Daoy (cell line): ENCODE data around the gene TAX1BP1. TPM values are rescaled to one million over a fixed set of nuclear protein-coding genes. Genes with fewer than 3 reads are reported as not detected.
A peak's percentile ranks its signal among the peaks of the same experiment; 100 is the strongest.

Experiments used
- DNase-seq: peaks from one replicate; pipeline ENCODE4 v3.0.0-alpha.2; 2015; ENCODE audit warnings: low read depth
- total RNA-seq: library from RNA; depleted of rRNA; stranded (reverse); fragments of >200 nt; shearing (Covaris generic); gene quantifications from 2 replicates; pipeline ENCODE4 v1.2.3, GENCODE V29; 2014

The TAX1BP1 gene
- total RNA-seq, 1 experiment from 2014 or later, result 178 TPM

DNA sequence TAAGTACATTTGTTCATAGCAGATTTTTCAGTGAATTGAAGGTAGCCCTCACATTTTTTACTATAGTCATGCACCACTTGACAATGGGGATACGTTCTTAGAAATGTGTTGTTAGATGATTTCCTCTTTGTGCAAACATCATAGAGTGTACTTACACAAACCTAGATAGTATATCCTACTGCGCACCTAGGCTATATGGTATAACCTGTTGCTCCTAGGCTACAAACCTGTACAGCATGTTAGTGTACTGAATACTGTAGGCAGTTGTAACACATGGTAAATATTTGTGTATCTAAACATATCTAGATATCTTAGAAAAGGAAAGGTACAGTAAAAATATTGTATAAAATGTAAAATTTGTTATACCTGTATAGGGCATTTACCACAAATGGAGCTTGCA lies 41.2 kb downstream of the TAX1BP1 start:
- no peak for DNase-seq

DNA sequence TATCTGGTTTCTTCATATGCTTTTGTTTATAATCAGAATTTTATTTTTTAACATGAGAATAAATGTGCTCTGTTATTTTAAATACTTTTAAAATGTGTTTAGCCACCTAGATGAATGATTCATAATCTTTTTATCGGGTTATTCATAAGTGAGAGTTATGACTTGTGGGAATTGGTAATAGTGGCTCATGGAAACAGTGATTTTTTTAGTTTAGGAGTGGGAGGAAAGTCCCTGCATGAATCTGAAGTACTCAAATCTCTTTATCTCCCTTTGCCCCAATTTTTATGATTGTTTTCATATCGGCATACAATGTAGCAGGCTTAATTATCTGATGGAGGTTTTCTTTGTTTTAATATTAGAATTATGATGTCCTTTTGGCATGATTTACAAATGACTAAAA lies 42.9 kb downstream of the TAX1BP1 start:
- DNase-seq, result no peak

DNA sequence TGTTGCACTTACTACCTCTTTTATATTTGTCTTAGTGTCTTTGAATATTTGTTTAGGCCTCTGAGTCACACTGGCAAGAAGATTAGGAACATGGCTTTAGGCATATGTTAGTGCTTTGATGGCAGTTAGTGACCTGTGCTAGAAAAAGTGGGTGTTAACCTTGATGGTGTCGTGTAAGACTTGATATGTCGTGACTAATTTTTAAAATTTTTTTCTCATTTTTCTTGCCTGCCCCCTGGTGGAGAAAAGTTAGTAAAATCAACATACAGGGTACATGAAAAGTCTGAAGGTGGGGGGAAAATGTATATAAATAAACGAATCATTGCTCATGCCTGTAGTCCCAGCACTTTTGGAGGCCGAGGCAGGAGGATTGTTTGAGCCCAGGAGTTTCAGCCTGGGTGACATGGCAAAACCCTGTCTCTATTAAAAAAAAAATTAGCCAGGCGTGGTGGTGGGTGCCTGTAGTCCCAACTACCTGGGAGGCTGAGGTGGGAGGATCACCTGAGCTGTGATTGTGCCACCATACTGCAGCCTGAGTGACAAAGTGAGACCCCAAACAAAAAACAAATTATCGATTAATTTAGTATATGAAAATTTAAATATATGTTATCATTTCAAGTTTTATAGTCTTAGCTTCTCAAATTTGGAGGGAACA lies 44.6 kb downstream of the TAX1BP1 start:
- peak; percentile 79 for DNase-seq

DNA sequence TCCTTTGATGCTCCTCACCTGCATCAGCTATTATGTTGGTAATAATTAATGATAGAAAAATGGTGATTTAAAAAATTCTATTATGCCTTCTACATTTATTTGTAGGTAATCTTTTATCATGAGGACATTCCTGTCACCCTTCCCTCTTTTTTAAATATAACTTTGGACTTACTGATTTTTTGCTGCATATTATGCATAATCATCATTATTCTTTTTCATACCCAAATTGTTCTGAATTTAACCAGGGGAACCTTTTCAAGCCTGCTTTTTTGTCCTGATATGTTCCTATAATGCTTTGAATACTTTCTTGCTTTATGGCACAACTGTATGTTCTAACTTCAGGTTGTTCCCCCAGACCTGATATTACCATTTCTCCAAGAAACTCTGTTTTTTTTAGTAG lies 48.5 kb downstream of the TAX1BP1 start:
- no peak for DNase-seq

DNA sequence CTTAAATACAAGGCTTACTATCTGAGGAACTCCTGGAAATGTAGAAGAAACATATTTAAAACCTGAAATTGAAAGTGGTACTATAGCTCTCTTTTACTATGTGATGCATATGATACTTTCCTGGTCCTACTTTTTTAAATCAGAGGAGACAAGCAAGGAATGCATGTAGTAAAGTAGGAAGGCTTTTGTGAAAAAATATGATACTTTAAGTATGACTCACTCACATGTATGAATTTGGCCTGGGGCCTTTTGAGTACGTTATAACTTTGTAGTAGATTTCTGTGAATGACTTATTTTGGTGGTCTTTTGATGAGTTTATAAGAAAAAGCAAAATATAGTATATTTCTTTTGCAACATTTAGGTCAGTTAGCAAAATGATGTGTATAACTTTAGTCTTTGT lies 53.8 kb downstream of the TAX1BP1 start:
- DNase-seq, result no peak

DNA sequence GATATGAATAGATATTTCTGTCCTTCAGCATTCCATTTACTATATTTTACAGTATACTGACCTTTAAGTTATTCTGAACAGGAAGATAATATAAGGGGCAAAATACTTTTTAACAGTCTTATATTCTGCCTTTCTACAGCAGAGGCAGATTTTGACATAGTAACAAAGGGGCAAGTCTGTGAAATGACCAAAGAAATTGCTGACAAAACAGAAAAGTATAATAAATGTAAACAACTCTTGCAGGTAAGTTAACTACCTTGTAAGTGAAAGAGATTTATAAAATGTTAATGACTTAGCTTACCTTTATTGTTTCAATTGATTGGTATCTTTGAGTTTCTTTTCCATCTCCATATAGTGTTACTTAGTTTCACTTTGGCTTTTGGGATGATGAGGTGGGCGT lies 56.0 kb downstream of the TAX1BP1 start:
- DNase-seq, result no peak

DNA sequence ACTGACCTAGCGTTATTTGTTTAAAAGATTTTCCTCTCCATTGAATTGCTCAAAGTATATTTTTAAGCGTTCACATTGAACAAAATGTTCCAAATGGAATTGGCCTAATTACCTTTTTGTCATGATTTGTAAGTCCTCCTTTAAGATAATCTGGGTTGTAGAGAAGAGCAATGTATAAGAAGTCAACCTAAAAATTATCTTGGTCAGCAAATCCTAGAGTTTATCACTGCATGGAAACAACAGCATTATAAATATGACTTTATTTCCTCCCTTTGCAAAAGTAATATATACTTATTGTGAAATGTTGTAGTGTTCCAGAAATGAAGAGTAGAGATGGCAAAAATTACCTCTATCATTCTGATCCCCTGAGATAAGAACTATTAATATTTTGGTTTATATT lies 59.2 kb downstream of the TAX1BP1 start:
- DNase-seq, result no peak

DNA sequence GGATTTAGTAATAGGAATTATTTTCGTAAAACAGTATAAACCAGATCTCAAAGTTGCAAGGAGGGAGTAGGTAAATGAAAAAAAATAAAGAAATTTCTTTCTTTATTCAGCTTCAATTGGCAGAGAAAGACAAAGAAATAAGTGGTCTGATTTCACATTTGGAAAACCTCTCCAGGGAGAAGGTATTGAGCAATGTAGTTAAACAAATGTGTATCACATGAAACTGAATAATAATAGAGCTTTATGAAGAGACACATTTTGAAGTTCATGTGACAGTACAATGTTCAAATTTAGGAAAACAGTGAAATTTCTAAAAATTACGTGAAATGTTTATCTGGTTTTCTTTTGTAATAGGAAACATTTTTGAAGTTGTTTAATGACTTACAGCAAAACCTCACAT lies 63.0 kb downstream of the TAX1BP1 start:
- DNase-seq, result no peak

DNA sequence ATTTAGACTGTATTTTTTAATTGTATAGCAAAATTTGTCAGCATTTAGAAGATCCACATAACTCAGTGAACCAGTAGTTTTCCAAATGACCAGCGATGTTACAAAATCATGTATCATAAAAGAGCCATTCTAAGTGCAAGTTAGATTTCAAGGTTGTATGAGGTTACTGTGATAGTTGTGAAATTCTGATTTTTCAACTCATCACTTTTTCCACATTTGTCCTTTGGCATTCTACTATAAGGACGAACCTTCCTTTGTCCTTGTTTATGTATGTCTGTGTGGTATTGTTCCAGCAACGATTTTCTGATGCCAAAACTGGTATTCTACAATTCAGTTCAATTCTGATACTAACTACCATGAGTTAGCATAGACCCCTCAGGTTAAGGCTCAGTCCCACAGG lies 64.2 kb downstream of the TAX1BP1 start:
- DNase-seq, result no peak

DNA sequence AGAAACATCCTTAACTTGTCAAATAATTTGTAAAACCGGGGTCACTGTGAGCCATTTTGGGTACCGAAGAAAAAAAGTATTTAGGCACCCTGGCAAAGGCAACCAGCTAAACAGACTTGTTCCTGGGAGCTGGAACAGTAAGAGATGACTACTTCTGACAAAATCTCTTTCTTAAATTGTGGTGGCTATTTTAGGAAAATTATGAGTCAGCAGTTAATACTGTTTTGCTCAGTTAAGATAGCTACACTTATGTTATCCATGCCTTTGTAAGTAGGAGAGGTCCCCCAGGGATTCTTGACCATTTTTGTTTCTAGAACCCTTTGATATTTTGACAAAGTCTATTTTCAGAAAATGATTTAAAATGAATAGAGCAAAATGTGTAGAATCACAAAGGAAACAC lies 68.7 kb downstream of the TAX1BP1 start:
- no peak for DNase-seq

DNA sequence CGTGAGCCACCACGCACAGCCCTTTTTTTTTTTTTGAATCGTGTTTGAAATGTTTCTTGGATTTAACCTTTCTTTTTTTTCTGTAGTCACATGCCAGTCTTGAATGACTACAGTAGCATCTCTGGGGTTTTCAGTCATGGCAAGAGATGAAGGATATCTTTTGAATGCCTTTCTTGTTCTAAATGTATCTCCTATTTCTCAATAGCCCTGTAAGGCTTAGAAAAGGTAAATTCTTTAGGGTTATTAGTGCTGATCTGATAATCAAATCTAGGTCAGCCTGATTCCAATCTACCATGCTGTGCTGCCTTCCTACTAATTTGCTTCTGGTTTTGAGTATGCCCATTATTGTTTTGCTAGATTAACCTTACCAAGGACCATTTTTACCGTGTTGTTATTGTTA lies 70.2 kb downstream of the TAX1BP1 start:
- no peak for DNase-seq

DNA sequence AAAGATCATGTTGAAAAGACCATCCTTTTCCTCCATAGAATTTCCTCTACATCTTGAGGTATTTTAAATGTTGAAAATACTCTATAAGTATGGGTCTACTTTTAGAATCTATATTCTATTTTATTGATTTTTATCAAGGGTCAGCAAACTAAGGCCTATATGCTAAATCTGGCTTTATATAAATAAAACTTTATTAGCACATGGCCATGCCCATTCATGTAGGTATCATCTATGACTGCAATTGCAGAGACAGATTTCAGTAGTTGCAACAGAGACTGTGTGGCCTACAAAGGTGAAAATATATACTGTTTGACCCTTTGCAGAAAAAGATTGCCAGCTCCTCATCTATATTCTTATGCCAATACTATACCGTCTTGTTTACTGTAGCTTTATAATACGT lies 72.7 kb downstream of the TAX1BP1 start:
- no peak for DNase-seq

DNA sequence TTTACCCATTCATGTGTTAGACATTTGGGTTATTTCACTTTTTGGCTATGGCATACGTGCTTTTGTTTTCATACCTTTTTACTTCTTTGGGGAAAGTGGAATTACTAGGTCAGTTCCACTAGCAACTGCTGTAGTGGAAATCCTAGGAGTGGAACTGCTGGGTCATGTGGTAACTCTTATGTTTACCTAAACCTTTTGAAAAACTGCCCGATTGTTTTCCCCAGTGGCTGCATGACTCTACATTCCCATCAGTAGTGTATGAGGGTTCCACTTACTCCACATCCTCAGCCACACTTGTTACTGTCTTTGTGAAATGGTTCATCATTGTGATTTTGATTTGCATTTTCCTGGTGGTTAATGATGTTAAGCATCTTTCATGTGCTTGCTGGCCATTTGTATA lies 82.3 kb downstream of the TAX1BP1 start:
- DNase-seq, result no peak

DNA sequence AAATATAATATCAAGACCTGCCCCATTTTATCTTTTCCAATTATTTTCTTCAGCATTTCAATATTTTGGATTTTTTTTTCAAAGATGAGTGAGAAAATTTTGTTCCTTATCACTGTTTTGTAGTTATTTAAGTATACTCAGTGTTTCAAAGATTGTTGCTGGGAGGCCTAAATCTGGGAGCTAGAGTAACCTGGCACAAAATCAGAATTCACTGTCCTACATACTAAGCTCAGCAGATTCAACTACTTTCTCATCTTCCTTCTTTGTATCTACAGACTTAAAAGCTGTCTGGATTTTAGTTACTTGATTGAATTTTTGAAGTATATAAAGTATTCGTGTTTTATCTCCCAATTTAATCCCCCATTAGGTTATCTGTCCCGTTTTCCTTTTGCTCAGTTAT lies 85.9 kb downstream of the TAX1BP1 start:
- no peak for DNase-seq

DNA sequence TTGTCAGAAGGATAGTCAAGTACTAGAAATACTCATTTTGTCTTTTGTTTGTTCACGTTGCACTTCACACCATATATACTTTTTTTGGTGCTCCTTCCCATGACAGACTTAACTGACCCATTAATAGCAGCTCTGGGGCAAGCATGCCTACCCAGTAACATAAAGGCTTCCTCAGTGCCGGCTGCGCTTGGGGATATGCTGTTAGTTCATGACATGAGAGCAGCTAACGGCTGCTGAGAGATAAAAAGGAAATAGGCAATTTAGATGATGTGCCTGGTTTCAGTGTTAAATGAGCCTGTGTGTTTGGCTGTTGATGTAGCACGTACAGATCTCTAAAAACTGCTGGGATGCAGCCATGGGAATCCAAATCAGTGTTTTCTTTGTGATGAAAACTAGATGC lies 86.4 kb downstream of the TAX1BP1 start:
- DNase-seq, result no peak

DNA sequence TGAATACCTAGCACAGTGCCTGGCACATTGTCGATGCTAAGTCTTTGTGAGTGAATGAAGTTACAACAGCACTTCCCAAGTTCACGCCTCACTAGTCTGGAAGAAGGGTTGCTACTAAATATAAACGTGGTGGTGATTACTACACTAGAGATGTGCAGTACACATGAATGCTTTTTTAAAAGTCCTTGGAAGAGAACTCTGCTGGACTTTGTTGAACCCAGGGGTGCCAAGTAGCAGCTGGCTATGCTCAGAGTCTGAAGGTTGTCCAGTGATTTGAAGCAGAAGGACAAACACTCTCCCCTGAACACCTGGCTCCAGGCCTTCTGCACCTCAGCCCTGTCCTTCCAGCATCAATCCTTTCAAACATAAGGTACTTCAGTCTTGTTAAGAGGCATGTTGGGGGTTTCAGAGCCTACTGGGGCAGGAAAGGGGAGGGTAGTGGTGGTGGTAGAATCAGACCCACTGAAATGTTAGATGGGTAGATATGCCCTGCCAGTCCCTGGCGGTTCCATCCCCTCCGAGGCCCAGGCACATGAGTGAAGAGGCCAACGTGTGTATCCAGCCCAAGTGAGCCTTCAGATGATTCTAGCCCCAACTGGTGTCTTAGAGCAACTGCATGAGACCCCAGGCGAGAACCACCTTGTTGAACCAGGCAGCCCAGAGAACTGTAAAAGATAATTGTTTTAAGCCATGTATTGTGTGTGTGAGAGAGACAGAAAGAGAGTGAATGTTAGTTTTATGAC lies 94.4 kb downstream of the TAX1BP1 start:
- no peak for DNase-seq

DNA sequence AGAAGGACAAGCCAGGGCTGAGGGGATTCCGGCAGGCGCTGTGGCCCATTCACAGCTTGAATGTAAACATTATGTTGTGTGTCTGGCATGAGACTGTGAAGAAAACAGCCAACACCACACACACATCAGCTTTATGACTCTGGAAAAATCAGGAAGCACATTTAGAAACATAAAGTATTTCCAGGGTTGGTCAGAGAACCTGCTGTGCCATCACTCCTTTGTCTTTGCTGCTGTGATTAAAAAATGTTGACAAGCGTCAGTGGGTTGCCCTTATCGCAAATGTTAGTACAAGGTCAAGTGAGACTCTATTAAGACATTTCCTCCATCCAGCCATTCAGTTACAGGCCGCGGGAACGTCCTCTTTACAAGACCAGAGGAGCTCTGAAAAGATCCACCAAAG lies 95.4 kb downstream of the TAX1BP1 start:
- no peak for DNase-seq

DNA sequence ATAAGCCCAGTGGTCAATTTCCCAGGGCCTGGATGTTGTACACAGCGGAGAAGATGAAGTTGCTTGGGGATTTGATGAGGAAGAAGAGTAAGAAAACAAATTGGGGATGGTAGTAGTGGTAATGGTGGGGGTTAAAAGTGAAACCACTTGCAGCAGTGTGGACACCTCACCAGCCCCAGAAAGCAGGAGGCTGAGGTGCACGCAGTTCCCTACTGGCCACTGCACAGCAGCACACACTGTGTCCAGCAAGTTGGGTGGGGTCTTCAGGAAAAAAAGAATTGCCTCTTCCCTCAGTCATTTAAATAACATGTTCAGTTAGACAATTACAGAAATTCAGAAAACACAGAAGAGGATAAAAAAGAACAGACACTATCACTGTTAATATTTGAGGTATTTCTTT lies 96.6 kb downstream of the TAX1BP1 start:
- DNase-seq, result no peak

DNA sequence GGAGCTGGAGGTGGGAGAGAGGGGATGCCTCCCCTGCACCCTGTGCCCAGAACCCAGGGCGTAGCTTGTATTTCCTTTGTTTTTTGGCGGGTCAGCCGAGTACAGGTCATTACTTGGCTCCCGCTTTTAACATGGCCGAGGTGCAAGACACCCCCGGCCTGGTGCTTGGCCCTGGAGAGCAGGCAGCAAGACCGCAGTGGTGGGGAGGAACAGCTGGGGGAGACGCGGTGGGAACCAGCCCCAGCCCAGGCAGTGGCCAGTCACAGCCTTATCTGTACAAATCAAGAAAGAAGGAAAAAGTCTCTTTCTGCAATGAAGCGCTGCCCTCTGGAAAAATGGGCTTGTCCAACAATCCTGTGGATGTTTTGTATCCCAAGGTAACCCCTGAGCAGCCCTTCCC lies 99.1 kb downstream of the TAX1BP1 start:
- DNase-seq, result no peak

DNA sequence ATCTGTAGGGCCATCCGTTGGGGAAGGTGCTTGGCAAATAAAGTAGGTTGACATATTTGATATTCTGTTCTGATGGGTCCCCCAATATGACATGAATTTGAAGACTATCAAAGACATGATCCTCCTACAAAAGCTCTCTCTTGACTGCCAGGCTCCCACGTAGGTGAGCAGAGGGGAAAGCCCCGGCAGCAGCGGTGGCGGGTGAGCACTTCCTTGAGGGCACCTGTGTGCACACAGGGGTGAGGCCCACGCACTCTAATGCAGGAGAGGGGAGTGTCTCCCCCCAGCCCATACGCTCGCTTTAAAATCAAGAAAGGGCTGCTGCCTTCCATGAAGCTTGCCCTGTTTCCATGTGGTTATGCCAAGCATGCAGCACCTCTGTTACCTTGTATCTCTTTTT lies 100.4 kb downstream of the TAX1BP1 start:
- DNase-seq, result no peak

DNA sequence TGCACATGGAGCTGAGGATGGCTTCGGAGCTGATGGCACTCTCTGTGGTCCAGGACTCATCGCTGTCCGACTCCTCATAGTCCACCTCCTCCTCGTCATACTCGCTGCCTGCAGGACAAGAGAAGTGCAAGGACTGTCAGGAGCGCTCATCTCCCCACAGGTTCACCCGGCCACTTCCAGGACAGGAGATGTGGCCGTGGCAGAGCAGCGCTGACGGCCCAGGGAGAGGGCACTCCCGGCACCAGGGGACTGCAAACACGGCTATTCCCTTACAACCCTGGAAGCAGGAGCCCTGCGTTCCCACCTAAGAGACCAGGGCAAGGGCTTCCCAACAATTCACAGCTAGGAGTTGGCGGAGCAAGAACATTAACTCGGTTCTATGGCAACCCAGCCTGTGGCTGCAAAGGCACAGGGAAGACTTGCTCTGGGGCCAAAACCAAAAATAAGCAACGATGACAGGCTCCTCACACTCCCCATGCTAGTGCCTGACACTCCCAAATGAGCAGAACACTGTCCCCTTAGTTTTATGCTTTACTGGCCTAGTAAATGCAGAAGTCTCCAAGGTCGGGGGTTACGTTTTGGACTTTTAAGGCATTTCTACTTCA lies 100.9 kb downstream of the TAX1BP1 start:
- no peak for DNase-seq

DNA sequence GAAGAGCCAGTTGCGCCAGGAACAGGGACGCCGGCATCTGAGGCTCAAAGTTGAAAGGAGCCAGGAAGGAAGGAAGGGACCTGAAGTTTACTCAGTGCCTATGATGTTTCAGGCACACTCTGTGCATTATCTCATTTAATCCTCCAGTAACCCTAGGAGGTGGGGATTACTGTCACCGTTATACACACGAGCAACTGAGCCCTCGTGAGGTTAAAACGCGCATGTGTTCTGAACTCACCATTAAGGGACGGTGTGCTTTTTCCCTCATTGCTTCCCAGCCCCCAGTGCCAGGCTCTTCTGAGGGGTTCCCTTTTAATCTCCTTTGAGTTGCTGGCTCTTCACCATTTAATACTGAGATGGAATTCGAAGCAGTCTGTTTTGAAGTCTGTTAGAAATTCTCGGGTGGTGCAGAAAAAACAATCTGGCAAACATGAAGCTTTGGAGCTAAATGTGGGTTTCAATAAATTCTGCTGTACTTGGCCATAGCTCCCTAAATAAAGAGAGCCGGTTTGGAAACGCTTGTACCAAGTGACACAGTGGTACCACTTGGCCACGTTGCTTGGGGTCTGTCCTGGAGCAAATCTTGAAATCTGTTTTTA lies 102.2 kb downstream of the TAX1BP1 start:
- DNase-seq, result no peak

DNA sequence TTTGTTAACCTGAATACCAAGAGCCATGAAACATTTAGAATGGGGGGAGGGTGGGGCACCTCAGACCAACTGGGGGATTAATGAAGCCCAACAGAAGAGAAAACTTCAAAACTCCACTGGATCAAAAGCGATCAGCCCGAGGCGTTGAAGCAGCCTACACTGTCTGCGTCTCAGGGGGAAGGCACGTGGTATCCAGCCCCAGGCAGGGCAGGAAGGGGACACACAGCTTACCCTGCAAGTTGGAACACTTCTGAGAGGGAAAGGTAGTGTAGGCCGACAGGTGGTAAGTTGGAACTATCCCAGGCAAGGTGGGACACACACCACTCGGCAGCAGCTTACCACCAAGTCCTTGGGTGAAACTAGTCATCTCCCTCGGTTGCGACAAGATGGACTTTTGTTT lies 102.9 kb downstream of the TAX1BP1 start:
- no peak for DNase-seq
